Measurements from ENCODE around the gene ZSCAN20. TPM values are rescaled to one million over a fixed set of nuclear protein-coding genes. Genes with fewer than 3 reads are reported as not detected.

The ZSCAN20 gene
- total and polyA plus RNA-seq, 2 of the 4 experiments (the other 2 are of a cell fraction), result 2.1 to 11.1 TPM

DNA sequence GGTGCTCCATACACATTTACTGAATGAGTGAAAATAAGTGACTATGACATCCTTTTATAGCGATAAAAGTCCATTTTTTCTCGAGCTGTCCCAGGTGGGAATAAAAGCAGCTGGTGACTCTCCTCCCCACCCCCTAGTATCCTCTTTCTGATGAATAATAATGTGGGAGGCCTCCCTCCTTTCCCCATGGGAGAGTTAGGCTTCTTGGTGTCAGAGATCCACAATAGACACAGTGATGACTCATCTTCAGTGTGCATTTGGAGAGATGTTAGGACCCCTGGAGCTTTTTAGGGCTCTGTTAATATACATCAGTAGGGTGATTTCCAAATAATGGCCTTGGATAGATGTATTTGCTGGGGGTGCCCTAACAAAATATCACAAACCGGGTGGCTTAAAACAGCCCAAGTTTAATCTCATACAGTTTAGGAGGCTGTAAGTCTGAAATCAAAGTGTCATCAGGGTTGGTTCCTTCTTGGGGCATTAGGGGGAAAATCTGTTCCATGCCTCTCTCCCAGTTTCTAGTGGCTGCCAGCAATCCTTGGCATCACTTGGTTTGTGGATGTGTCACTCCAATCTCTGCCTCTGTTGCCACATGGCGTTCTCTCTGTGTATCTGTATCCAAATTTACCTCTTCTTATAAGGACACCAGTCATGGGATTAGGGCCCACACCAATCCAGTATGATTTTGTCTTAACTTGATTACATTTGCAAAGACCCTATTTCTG, 37.2 kb upstream of the ZSCAN20 start:
- Histone ChIP-seq H2AK5ac (ENCODE audit: low read depth, low read length) (peak overlapping the region; percentile 95), H4K91ac (ENCODE audit: insufficient read depth, low read depth, low read length) (peak overlapping the region; percentile 48), H3K4me3 (ENCODE audit: insufficient read depth, low read depth, low read length) (no peak overlapping the region), H2AFZ (replicated peaks; ENCODE audit: low read length, poor library complexity) (no peak overlapping the region), H3K9me3 (ENCODE audit: control insufficient read depth, insufficient read depth, low read length) (no peaks in the 10 kb centered on the region), H3K27ac (ENCODE audit: insufficient read depth, low read length) (no peak overlapping the region), H3K36me3 (ENCODE audit: control insufficient read depth, insufficient read depth, low read length) (no peaks in the 10 kb centered on the region), H3K4ac (ENCODE audit: low read depth, low read length) (peak overlapping the region; percentile 89), H4K5ac (ENCODE audit: low read depth, low read length) (peak overlapping the region; percentile 32), H2AK9ac (replicated peaks; ENCODE audit: low read depth, low read length, poor library complexity) (no peak overlapping the region), H3K9me1 (ENCODE audit: insufficient read depth, low read length) (peaks cover 9% of the 10 kb centered on the region), H3K23ac (ENCODE audit: low read depth, low read length) (peak overlapping the region; percentile 37; the same call in 1 of the 2 replicates), H3K79me1 (ENCODE audit: low read depth in 1 of 2, low read length in 2 of 2) (peaks cover 0 to 3% of the 10 kb centered on the region in 2 experiments; a peak in 1 of 4 replicates), H3K56ac (ENCODE audit: extremely low read depth, insufficient read depth, low read length) (no peak overlapping the region), H3K18ac (ENCODE audit: low read depth, low read length) (peak overlapping the region; percentile 70), H2BK20ac (ENCODE audit: low read depth, low read length) (peak overlapping the region; percentile 80; the same call in 1 of the 2 replicates), H2BK15ac (ENCODE audit: low read depth, low read length) (peak overlapping the region; percentile 85), H2BK5ac (ENCODE audit: low read depth, low read length, poor library complexity, severe bottlenecking) (no peak overlapping the region), H4K20me1 (ENCODE audit: insufficient read depth, low read length) (no peaks in the 10 kb centered on the region; the same call in 1 of the 2 replicates), H3K14ac (replicated peaks; ENCODE audit: low read depth, low read length) (peak overlapping the region; percentile 78; the same call in 1 of the 2 replicates), H3K9ac (ENCODE audit: low read depth, low read length) (no peak overlapping the region), H4K8ac (ENCODE audit: low read depth in 2 of 2, low read length in 2 of 2) (peak overlapping the region in 1 of 2 experiments; percentile 80; a peak in 2 of 4 replicates), H3K27me3 (ENCODE audit: control insufficient read depth, insufficient read depth, low read length) (no peaks in the 10 kb centered on the region), H2BK120ac (ENCODE audit: low read depth, low read length) (peak overlapping the region; percentile 70; the same call in 1 of the 2 replicates), H3K4me1 (ENCODE audit: control insufficient read depth, insufficient read depth, low read length) (peaks cover 10% of the 10 kb centered on the region), H3K4me2 (ENCODE audit: low read depth, low read length) (peak overlapping the region; percentile 36; the same call in 1 of the 2 replicates)
- in situ Hi-C loops (cut with MboI; ENCODE audit: low sequenced_read_pairs) (no loop called here), dilution Hi-C loops (cut with HindIII; ENCODE audit: low sequenced_read_pairs, unreplicated experiment) (no loop called here), intact Hi-C loops (cut with micrococcal nuclease) (no loop called here)
- BruUV-seq (replicated peaks), result no TSS peak
- CTCF ChIA-PET, result interaction anchor here (1.2 kb wide), 1 partner anchor 15 kb away, joined by 3 read pairs; no protein-coding TSS in a partner anchor
- POLR2A ChIA-PET (ENCODE audit: unreplicated experiment), result no interaction called here
- TF ChIP-seq BHLHE40 (IDR thresholded peaks at IDR 0.05; ENCODE audit: low read depth, low read length) (peak; percentile 38; the same call in 1 of the 2 replicates), RCOR1 (IDR thresholded peaks at IDR 0.05; ENCODE audit: insufficient replicate concordance, low read length) (no peak), CHD1 (IDR thresholded peaks at IDR 0.05; ENCODE audit: low read depth, low read length) (no peak), NFE2L2 (IDR thresholded peaks at IDR 0.05; ENCODE audit: low read depth, low read length) (no peak), FOS (IDR thresholded peaks at IDR 0.05; ENCODE audit: low read depth, low read length) (peak; percentile 77), CEBPB (IDR thresholded peaks at IDR 0.05; ENCODE audit: low read depth, low read length) (no peak)
- TF ChIP-seq, protein P1, sequence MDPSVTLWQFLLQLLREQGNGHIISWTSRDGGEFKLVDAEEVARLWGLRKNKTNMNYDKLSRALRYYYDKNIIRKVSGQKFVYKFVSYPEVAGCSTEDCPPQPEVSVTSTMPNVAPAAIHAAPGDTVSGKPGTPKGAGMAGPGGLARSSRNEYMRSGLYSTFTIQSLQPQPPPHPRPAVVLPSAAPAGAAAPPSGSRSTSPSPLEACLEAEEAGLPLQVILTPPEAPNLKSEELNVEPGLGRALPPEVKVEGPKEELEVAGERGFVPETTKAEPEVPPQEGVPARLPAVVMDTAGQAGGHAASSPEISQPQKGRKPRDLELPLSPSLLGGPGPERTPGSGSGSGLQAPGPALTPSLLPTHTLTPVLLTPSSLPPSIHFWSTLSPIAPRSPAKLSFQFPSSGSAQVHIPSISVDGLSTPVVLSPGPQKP (IDR thresholded peaks at IDR 0.05; ENCODE audit: borderline replicate concordance, low read depth, low read length), result no peak
- TF ChIP-seq, protein P2, sequence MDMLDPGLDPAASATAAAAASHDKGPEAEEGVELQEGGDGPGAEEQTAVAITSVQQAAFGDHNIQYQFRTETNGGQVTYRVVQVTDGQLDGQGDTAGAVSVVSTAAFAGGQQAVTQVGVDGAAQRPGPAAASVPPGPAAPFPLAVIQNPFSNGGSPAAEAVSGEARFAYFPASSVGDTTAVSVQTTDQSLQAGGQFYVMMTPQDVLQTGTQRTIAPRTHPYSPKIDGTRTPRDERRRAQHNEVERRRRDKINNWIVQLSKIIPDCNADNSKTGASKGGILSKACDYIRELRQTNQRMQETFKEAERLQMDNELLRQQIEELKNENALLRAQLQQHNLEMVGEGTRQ (IDR thresholded peaks at IDR 0.05; ENCODE audit: low read depth, low read length), result no peak
- no peak for ATAC-seq (ENCODE audit: low read depth)
- DNase-seq, result peak; percentile 85
- WGBS, 2 experiments (ENCODE audit: extremely low coverage in 2 of 2, insufficient read length in 1 of 2), result no CpG with 5 or more reads among the region's 4 CpGs

All from IMR-90 (cell line).